AG09309 (cell line): ENCODE measurements around the gene ATP5F1B.

Experiments used
- DNase-seq: peaks from one replicate; pipeline ENCODE4 v3.0.0-alpha.2; 2010; ENCODE audit warnings: low read depth
- H3K4me3 ChIP-seq: 2 replicates; pipeline ENCODE4 v1.5.1; 2011; ENCODE audit warnings: mild to moderate bottlenecking, low read depth, low read length, moderate library complexity; ENCODE audit not compliant: control insufficient read depth
- TF ChIP-seq, protein P1 (sequence below): IDR thresholded peaks from 2 replicates; pipeline ENCODE4 v1.5.1; 2011; ENCODE audit warnings: mild to moderate bottlenecking, low read depth, low read length, inconsistent platforms; ENCODE audit not compliant: insufficient read depth, control insufficient read depth; ENCODE audit errors: missing control alignments

Gene ATP5F1B

DNA sequence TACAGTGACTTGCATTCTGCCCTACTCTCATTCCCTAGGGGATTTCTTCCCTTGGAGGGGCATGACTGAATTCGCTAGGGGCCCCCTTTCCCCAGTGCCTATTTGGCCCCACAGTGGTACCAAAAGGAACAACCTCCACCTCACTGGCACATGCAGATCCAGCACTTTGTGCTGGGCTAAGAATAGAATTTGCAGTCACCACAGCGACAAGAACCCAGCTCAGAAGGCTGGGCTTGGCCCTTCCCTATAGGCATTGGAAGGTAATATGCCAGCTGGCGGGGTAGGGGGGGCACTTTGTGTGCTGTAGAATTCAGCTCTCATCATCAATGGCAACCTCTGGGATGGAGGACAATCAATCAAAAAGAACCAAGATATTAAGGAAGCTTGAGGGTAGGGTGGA lies 29.5 kb downstream of the ATP5F1B start:
- H3K4me3 ChIP-seq: no peak overlapping the region
- no peak for DNase-seq
- TF ChIP-seq, protein P1, sequence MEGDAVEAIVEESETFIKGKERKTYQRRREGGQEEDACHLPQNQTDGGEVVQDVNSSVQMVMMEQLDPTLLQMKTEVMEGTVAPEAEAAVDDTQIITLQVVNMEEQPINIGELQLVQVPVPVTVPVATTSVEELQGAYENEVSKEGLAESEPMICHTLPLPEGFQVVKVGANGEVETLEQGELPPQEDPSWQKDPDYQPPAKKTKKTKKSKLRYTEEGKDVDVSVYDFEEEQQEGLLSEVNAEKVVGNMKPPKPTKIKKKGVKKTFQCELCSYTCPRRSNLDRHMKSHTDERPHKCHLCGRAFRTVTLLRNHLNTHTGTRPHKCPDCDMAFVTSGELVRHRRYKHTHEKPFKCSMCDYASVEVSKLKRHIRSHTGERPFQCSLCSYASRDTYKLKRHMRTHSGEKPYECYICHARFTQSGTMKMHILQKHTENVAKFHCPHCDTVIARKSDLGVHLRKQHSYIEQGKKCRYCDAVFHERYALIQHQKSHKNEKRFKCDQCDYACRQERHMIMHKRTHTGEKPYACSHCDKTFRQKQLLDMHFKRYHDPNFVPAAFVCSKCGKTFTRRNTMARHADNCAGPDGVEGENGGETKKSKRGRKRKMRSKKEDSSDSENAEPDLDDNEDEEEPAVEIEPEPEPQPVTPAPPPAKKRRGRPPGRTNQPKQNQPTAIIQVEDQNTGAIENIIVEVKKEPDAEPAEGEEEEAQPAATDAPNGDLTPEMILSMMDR: no peak

GRCh38 chr12:56614627-56615026 lies 31.2 kb downstream of the ATP5F1B start:
- TF ChIP-seq, protein P1: no peak
- DNase-seq: no peak
- no peak overlapping the region for H3K4me3 ChIP-seq

DNA sequence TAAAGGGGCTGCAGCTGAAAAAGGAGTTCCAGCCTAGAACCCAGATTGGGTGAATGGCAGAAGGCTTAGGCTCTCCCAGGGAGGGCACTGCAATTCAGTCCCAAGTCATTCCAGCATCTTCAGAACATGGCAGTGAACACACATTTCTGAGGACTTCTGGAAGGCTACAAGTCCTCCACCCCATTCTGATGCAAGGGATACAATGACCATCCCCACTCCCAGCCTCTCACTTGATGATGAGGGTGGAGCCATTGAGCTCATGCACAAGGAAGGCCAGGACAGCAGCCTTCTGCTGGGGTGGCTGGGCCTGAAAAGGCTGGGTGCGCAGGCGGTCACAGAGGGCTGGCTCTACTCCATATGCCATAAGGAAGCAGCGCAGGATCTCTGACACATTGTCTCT lies 41.4 kb downstream of the ATP5F1B start:
- no peak for DNase-seq
- TF ChIP-seq, protein P1: no peak
- H3K4me3 ChIP-seq: no peak overlapping the region

GRCh38 chr12:56602239-56602638 lies 43.5 kb downstream of the ATP5F1B start:
- no peak overlapping the region for H3K4me3 ChIP-seq
- TF ChIP-seq, protein P1: no peak
- DNase-seq: no peak

GRCh38 chr12:56601503-56601902 lies 44.3 kb downstream of the ATP5F1B start:
- DNase-seq: no peak
- H3K4me3 ChIP-seq: no peak overlapping the region
- TF ChIP-seq, protein P1: peak; percentile 21

- DNase-seq: no peak
- no peak overlapping the region for H3K4me3 ChIP-seq
- TF ChIP-seq, protein P1: no peak
Observed at GRCh38 chr12:56600753-56601152, 45.0 kb downstream of the ATP5F1B start.

GRCh38 chr12:56599797-56600196 lies 46.0 kb downstream of the ATP5F1B start:
- TF ChIP-seq, protein P1: no peak
- no peak overlapping the region for H3K4me3 ChIP-seq
- no peak for DNase-seq
